DND-41 (cell line): ENCODE data around the gene MLYCD.

Experiments
- ATAC-seq: fragments of 200-7000 bp; cut with Tn5 transposase; 3 replicates; pipeline ENCODE4 v1.9.1; 2021; ENCODE audit warnings: low read depth; ENCODE audit not compliant: insufficient read depth
- DNase-seq: peaks from one replicate; pipeline ENCODE4 v3.0.0-alpha.2; 2020
- H2AFZ ChIP-seq: 2 replicates; pipeline ENCODE4 v1.6.0; 2012; ENCODE audit warnings: low read depth, low read length
- H3K27ac ChIP-seq: 2 replicates; pipeline ENCODE4 v1.5.1; 2012; ENCODE audit warnings: low read length, inconsistent platforms
- H3K27me3 ChIP-seq: fragments of 200-600 bp; sonication (generic); 2 replicates; pipeline ENCODE4 v1.6.0; 2012; ENCODE audit warnings: low read length, mild to moderate bottlenecking, inconsistent platforms; ENCODE audit not compliant: insufficient read depth, poor library complexity
- H3K36me3 ChIP-seq: 2 replicates; pipeline ENCODE4 v1.5.1; 2012; ENCODE audit warnings: low read length, inconsistent platforms; ENCODE audit not compliant: insufficient read depth
- H3K4me1 ChIP-seq: 2 replicates; pipeline ENCODE4 v1.5.1; 2012; ENCODE audit warnings: mild to moderate bottlenecking, low read length; ENCODE audit not compliant: insufficient read depth
- H3K4me2 ChIP-seq: 2 replicates; pipeline ENCODE4 v1.6.0; 2012; ENCODE audit warnings: mild to moderate bottlenecking, moderate library complexity, low read length, inconsistent platforms; ENCODE audit not compliant: insufficient read depth
- H3K4me3 ChIP-seq, 2 experiments: fragments of 200-600 bp in 1 of 2; shearing (Covaris generic) in 1 of 2; 2 replicates each; pipeline ENCODE4 v1.5.1; 2012 to 2016; ENCODE audit warnings: inconsistent platforms in 2 of 2, low read length in 2 of 2, mild to moderate bottlenecking in 2 of 2, low read depth in 1 of 2, moderate library complexity in 1 of 2
- H3K79me2 ChIP-seq: 2 replicates; pipeline ENCODE4 v1.6.0; 2012; ENCODE audit warnings: low read length, inconsistent platforms; ENCODE audit not compliant: insufficient read depth
- H3K9ac ChIP-seq: 2 replicates; pipeline ENCODE4 v1.6.0; 2012; ENCODE audit warnings: low read depth, mild to moderate bottlenecking, inconsistent platforms, low read length, moderate library complexity
- H3K9me3 ChIP-seq: 2 replicates; pipeline ENCODE4 v1.5.1; 2012; ENCODE audit warnings: low read length, moderate library complexity, mild to moderate bottlenecking, inconsistent platforms; ENCODE audit not compliant: insufficient read depth, severe bottlenecking
- H4K20me1 ChIP-seq: 2 replicates; pipeline ENCODE4 v1.6.0; 2012; ENCODE audit warnings: low read length; ENCODE audit not compliant: insufficient read depth
- EZH2 ChIP-seq: IDR thresholded peaks from 3 replicates; pipeline ENCODE4 v1.6.1; 2012; ENCODE audit warnings: borderline replicate concordance, low read depth, mild to moderate bottlenecking, moderate library complexity, low read length, inconsistent platforms; ENCODE audit not compliant: severe bottlenecking
- TF ChIP-seq, protein P1 (sequence below): IDR thresholded peaks from 2 replicates; pipeline ENCODE4 v1.5.1; 2012; ENCODE audit warnings: borderline replicate concordance, low read length, moderate library complexity, mild to moderate bottlenecking; ENCODE audit not compliant: poor library complexity, severe bottlenecking; ENCODE audit errors: extremely low read depth

MLYCD gene

DNA sequence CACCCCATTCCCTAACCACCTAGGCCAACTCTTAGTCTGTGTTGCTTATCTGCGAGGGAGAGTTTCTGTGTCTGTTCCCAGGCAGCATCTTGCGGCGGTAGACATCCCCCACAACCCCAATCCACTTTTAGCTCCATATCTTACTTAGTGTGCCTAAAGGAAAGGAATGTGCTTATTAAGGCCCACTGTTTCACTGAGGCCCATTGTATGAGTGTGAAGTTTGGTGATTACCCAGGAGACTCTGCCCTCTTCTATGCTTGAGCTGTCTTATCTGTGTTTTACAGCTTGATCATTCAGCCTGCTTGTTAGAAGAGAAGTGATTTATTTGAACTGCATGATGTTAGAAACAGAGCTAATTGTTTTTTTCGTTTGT lies 10.3 kb upstream of the MLYCD start:
- DNase-seq (no peak), ATAC-seq (no peak)
- Histone ChIP-seq H4K20me1 (no peaks in the 10 kb centered on the region; the same call in 1 of the 2 replicates), H3K79me2 (no peaks in the 10 kb centered on the region), H3K36me3 (no peaks in the 10 kb centered on the region), H3K4me1 (no peaks in the 10 kb centered on the region), H3K9ac (no peak overlapping the region), H3K9me3 (no peaks in the 10 kb centered on the region), H3K4me2 (no peak overlapping the region), H3K4me3 (no peak overlapping the region), H2AFZ (no peak overlapping the region), H3K27me3 (no peaks in the 10 kb centered on the region), H3K27ac (no peak overlapping the region)
- TF ChIP-seq, protein P1, sequence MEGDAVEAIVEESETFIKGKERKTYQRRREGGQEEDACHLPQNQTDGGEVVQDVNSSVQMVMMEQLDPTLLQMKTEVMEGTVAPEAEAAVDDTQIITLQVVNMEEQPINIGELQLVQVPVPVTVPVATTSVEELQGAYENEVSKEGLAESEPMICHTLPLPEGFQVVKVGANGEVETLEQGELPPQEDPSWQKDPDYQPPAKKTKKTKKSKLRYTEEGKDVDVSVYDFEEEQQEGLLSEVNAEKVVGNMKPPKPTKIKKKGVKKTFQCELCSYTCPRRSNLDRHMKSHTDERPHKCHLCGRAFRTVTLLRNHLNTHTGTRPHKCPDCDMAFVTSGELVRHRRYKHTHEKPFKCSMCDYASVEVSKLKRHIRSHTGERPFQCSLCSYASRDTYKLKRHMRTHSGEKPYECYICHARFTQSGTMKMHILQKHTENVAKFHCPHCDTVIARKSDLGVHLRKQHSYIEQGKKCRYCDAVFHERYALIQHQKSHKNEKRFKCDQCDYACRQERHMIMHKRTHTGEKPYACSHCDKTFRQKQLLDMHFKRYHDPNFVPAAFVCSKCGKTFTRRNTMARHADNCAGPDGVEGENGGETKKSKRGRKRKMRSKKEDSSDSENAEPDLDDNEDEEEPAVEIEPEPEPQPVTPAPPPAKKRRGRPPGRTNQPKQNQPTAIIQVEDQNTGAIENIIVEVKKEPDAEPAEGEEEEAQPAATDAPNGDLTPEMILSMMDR = no peak
- TF ChIP-seq EZH2 = no peak

DNA sequence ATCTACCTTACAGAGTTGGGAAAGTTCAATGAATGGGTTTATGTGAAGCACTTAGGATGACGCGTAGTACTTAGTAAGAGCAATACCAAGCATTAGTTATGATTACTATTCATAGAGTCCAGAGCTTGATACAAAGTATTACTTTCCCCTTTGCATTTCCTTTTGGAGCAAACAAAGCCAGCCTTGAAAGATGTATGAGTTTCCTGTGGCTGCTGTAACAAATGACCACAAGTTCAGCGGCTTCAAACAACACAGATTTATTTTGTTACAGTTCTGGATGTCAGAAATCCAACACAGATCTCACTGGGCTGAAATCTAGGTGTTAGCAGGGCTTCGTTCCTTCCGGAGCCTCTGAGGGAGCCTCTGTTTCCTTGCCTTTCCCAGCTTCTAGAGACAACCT lies 8.6 kb upstream of the MLYCD start:
- H4K20me1 ChIP-seq = no peaks in the 10 kb centered on the region; the same call in 1 of the 2 replicates
- TF ChIP-seq EZH2 = no peak
- TF ChIP-seq, protein P1 = no peak
- no peaks in the 10 kb centered on the region for H3K4me1 ChIP-seq
- H3K9ac ChIP-seq = no peak overlapping the region
- no peak overlapping the region for H2AFZ ChIP-seq
- H3K79me2 ChIP-seq = no peaks in the 10 kb centered on the region
- DNase-seq = no peak
- no peak overlapping the region for H3K4me2 ChIP-seq
- no peak overlapping the region for H3K27ac ChIP-seq
- no peaks in the 10 kb centered on the region for H3K9me3 ChIP-seq
- H3K36me3 ChIP-seq = no peaks in the 10 kb centered on the region
- H3K27me3 ChIP-seq = no peaks in the 10 kb centered on the region
- ATAC-seq = no peak
- no peak overlapping the region for H3K4me3 ChIP-seq

DNA sequence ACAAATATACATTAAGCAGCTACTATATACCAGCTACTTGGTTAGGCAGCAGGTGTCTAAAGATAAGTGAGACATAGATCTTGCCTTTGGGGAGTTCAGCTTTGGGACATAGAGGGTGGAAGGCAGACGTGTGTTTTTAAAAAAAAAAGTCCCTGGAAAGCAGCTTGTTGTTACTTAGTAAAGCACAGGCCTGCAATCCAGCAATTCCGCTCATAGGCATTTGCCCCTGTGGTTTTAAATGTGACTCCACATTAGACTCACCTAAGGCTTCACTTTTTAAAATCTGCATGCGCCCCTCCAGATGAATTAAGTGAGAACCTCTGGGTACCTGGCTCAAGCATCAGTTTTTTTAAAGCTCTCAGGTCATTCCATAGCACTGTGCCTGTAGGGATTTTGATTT lies 7.2 kb upstream of the MLYCD start:
- Histone ChIP-seq H3K9ac (no peak overlapping the region), H4K20me1 (no peaks in the 10 kb centered on the region; the same call in 1 of the 2 replicates), H3K4me1 (no peaks in the 10 kb centered on the region), H3K79me2 (no peaks in the 10 kb centered on the region), H2AFZ (no peak overlapping the region), H3K9me3 (no peaks in the 10 kb centered on the region), H3K4me2 (no peak overlapping the region), H3K36me3 (no peaks in the 10 kb centered on the region), H3K4me3 (no peak overlapping the region), H3K27ac (no peak overlapping the region), H3K27me3 (no peaks in the 10 kb centered on the region)
- no peak for ATAC-seq
- DNase-seq = no peak
- TF ChIP-seq, protein P1 = no peak
- no peak for TF ChIP-seq EZH2

DNA sequence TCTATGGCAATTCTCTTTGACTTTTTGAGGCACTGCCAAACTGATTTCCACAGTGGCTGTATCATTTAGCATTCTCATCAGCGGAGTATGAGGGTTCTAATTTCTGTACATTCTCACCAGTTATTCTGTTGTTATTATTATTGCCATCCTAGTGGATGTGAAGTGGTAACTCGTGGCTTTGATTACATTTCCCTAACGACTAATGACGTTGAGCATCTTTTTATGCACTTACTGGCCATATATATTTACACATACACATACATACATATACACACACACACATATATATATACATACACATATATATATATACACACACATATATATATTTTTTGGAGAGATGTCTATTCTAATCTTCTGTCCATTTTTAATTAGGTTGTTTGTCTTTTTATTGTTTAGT lies 3.7 kb upstream of the MLYCD start:
- DNase-seq (no peak), ATAC-seq (no peak)
- Histone ChIP-seq H3K27ac (no peak overlapping the region), H3K4me1 (peaks cover 19% of the 10 kb centered on the region), H2AFZ (0 out of 2 replicates have a peak overlapping the region, but pooled peaks have one; percentile 25), H4K20me1 (no peaks in the 10 kb centered on the region), H3K9me3 (no peaks in the 10 kb centered on the region), H3K27me3 (no peaks in the 10 kb centered on the region), H3K36me3 (no peaks in the 10 kb centered on the region; the same call in 1 of the 2 replicates), H3K4me3 (no peak overlapping the region), H3K4me2 (no peak overlapping the region), H3K9ac (no peak overlapping the region), H3K79me2 (peaks cover 7% of the 10 kb centered on the region)
- TF ChIP-seq, protein P1 = no peak
- no peak for TF ChIP-seq EZH2
